KOPT-K1 (cell line): ENCODE measurements around the gene PARD3.
"Not testable (repeated sequence)": the region's sequence is repeated elsewhere in the genome, so short reads cannot be mapped to it uniquely, and the experiment has no call there.

Experiments used
- H3K27ac ChIP-seq: fragments of 200-600 bp; sonication (generic); 2 replicates; pipeline ENCODE4 v1.5.1; 2016; ENCODE audit warnings: antibody characterized with exemption, mild to moderate bottlenecking, low read depth, low read length; ENCODE audit not compliant: poor library complexity, severe bottlenecking
- H3K36me3 ChIP-seq: fragments of 200-600 bp; sonication (generic); 2 replicates; pipeline ENCODE4 v1.5.1; 2017; ENCODE audit warnings: antibody characterized with exemption, mild to moderate bottlenecking, low read length, moderate library complexity; ENCODE audit not compliant: insufficient read depth
- H3K9me3 ChIP-seq: fragments of 200-600 bp; sonication (generic); 2 replicates; pipeline ENCODE4 v1.5.1; 2017; ENCODE audit warnings: antibody characterized with exemption, low read length, mild to moderate bottlenecking; ENCODE audit not compliant: insufficient read depth, poor library complexity, severe bottlenecking

Gene PARD3

DNA sequence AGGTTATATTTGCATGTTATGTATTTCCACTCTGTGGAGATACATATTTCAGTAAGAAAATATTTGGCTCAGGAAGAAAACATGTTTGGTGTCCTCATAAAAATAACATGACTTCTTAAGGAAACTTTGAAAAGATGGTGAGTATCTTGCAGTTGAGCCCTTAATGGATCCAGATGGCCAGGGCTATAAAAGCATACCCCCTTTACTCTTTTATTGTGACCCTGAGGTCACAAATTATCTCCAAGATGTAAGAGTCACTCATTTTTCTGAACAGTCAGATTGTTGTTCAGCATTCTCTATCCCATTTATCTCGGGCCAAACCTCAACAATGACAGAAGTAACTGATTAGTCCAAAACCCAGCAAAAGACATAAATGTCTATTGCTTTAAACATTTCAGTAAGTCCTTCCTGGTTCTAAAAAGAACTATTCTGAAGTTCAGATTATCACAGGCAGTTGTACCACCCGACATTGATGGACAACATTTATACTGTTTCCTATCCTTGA is 539.4 kb downstream of the PARD3 start:
- Histone ChIP-seq H3K27ac (no peak overlapping the region), H3K9me3 (no peaks in the 10 kb centered on the region), H3K36me3 (no peaks in the 10 kb centered on the region)

DNA sequence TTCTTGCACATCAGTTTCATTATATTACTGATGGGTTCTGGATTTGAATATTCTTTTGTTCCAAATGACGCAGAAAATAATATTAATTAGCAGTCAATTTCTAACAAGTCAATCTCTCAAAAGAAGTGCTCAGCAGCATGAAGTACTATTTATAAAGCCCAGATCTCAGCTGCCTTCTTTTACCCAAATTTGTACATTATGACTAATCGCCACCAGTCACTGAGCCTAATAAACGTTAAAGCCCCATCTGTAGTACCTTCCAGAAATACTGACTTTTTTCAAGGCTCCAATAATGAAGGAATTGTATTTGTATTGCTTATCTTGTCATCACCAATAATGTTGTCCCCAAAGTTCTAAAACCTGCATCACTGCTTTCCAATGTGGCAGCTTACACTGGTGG is 540.2 kb downstream of the PARD3 start:
- no peaks in the 10 kb centered on the region for H3K9me3 ChIP-seq

DNA sequence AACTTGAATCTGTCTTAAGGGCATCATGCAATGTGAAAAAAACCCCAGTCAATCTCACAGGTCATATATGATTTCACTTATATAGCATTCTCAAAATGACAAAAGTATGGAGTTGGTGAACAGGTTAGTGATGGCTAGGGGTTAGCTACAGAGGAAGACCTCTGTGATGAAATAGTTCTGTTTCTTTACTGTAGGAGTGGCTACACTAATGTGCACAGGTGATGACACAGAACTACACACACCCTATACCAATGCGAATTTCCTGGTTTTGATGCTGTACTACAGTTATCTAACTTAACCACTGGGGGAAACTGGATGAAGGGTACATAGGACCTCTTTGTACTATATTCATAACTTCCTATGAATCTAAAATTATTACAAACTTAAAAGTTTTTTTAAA is 541.8 kb downstream of the PARD3 start:
- 0 out of 2 replicates have a peak, but pooled peaks cover 6% of the 10 kb centered on the region for H3K36me3 ChIP-seq
- no peaks in the 10 kb centered on the region for H3K9me3 ChIP-seq
- no peak overlapping the region for H3K27ac ChIP-seq

More for the DNA sequence above, 540.2 kb downstream of the PARD3 start:
- no peak overlapping the region for H3K27ac ChIP-seq
- no peaks in the 10 kb centered on the region for H3K36me3 ChIP-seq

DNA sequence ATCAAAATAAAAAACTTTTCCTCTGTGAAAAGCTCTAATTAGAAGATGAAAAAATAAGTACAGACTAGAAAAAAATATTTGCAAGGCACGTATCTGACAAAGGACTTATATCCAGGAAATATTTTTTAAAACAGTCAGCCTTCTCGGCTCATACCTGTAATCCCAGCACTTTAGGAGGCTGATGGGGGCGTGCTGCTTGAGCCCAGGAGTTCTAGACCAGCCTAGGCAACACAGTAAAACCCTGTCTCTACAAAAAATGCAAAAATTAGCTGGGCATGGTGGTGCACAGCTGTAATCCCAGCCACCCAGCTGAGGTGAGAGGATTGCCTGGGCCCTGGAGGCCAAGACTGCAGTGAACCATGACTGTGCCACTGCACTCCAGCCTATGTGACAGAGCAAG is 542.8 kb downstream of the PARD3 start:
- H3K9me3 ChIP-seq = no peaks in the 10 kb centered on the region
- 0 out of 2 replicates have a peak, but pooled peaks cover 6% of the 10 kb centered on the region for H3K36me3 ChIP-seq
- H3K27ac ChIP-seq = no peak overlapping the region

DNA sequence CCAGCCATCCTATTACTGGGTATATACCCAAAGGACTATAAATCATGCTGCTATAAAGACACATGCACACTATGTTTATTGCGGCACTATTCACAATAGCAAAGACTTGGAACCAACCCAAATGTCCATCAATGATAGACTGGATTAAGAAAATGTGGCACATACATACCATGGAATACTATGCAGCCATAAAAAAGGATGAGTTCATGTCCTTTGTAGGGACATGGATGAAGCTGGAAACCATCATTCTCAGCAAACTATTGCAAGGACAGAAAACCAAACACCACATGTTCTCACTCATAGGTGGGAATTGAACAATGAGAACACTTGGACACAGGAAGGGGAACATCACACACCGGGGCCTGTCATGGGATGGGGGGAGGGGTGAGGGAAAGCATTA is 546.7 kb downstream of the PARD3 start:
- not testable (repeated sequence) for H3K36me3 ChIP-seq, H3K9me3 ChIP-seq, H3K27ac ChIP-seq

DNA sequence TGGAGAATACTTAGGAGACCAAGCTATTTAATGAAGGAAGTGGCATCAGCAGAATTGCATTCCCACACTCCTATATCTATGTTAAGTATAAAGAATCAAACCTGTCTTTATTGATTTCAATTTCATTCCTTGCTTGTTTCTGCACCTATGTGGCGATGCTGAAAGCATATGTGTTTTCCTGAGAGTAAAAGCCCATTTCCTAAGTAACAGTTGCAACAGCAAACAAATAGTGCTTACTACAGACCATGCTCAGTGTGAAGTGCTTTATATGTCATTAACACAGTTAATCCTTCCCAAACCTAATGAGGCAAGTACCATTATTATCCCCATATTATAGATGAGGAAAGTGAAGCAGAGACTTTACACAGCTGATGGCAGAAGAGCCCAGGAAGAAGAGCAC is 552.1 kb downstream of the PARD3 start:
- H3K27ac ChIP-seq = no peak overlapping the region
- no peaks in the 10 kb centered on the region for H3K36me3 ChIP-seq
- no peaks in the 10 kb centered on the region for H3K9me3 ChIP-seq

DNA sequence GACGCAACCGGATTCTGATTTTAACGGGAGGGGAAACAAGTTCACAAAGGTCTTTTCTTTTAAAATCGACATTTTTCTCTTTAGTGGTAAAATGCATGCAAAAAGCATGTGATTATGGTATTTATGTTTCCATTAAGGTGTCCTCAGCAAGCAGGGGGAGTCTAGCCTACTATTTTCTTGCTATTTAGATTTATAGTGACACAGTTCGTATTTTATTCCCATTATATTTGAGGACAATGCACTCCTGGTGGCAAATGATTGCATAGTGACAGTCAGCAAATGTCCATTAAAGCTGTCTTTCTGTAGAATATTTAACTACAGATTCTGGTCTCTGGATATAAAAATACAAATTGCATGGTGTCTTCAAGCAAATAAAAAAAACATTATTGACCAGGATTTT is 554.2 kb downstream of the PARD3 start:
- Histone ChIP-seq H3K36me3 (no peaks in the 10 kb centered on the region), H3K9me3 (no peaks in the 10 kb centered on the region), H3K27ac (no peak overlapping the region)

DNA sequence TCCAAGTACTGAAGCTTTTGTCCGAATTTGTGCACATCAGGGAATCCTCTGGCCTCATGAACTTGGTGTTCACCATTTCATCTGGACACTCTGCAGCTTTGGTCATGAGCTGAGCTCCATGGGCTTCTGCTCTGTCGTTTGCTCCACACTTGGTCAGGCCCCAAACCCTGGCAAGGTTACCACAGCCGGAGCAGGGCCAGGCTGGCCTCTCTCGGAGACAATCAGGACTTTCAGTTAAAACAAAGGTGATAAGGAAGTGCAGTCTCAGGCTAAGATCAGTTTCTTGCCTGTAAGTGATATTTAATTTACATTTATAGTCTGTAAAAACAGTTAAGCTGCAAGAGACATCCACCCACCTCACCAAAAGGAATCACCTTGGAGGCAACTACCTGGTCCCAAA is 558.9 kb downstream of the PARD3 start:
- H3K27ac ChIP-seq = no peak overlapping the region
- H3K36me3 ChIP-seq = no peaks in the 10 kb centered on the region
- no peaks in the 10 kb centered on the region for H3K9me3 ChIP-seq

DNA sequence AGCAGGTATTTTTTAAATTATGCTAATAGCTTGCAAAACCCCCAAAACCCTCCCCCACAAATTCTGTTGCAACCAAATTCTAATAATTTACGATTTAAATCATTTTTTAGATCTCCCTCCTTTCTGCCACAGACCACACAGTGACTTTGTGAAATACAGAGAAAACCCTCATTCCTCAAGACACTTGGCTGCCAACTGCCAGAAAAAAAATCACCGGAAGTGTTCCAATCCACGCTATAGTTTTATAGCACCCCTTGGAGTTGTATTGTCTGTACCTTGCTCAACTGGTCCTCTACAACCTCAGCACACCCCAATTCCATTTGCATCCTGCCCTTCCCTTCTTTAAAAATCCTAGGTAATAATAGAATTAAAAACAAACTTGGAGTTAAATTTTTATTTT is 560.1 kb downstream of the PARD3 start:
- H3K9me3 ChIP-seq = no peaks in the 10 kb centered on the region

DNA sequence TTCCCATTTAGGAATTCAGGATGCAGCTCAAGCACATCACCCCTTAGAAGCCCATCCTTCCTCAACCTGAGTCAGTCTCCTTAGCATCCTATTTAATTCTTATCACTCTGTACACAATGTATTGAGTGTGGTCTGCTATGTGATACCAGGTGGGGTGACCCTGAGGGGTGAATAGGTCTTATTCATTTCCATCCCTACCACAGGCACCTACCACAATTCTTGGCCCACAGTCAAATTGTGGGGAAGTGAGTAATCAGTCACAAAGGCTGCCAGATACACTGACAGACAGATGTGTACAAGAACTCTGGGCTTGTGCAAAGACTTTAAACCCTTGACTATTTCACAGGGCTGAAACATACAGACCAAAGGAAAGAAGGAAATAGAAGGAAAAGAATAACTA is 560.5 kb downstream of the PARD3 start:
- Histone ChIP-seq H3K36me3 (no peaks in the 10 kb centered on the region), H3K27ac (no peak overlapping the region), H3K9me3 (no peaks in the 10 kb centered on the region)

More for the DNA sequence above, 560.1 kb downstream of the PARD3 start:
- Histone ChIP-seq H3K36me3 (no peaks in the 10 kb centered on the region), H3K27ac (no peak overlapping the region)

DNA sequence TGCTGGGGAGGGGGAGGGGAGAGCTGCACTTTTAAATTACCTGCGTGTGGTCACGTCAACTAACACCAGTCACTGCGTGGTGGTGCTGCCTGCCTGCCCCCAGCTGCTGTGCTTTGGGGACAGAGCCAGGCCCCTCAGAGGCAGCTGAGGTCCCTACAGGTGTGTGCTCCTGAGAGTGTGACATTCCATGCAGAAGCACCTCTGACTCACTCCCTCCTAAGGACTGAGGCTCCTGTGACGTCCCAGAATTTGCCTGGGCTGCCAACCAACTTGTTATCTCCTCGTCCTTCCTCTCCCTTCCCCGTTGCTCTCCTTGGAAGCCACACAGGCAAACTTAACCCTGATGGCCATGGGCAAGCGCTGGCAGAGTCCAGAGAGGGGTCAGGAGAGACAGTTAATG is 563.0 kb downstream of the PARD3 start:
- no peaks in the 10 kb centered on the region for H3K9me3 ChIP-seq
- H3K36me3 ChIP-seq = no peaks in the 10 kb centered on the region
- H3K27ac ChIP-seq = no peak overlapping the region

DNA sequence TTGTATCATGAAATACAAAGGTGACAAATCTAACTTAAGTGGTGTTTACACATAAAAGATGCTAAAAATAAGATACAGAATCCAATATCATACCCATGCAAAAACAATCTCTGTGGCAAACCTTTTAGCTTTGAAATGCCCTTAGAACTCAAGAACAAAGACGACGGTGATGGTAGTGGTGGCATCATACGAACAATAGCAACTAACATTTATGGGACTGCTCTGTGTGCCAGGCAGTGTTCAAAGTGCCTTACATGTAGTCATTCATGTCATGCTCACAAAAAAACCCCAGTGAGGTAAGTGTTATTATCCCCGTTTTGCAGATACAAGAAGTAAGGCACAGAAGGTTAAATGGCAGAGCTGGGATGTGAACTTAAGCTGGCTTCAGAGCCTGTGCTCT is 563.9 kb downstream of the PARD3 start:
- no peaks in the 10 kb centered on the region for H3K9me3 ChIP-seq
- no peak overlapping the region for H3K27ac ChIP-seq
- no peaks in the 10 kb centered on the region for H3K36me3 ChIP-seq

DNA sequence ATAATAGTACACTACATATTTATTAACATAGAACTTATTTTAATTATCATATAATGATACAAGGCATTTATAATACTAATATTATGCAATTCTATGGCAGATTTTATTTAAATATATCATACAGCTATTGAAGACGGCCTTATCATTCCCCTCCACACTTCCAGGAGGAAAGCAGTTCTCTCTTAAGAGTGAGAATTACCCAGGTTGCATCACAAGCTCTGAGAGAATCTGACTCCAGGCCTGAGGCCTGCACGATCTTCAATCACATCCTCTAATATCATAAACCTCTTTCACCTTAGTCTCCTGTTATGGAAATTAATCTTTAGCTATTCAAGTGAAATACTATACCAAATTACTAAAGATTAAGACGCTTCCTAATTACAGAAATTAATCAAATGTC is 564.4 kb downstream of the PARD3 start:
- no peak overlapping the region for H3K27ac ChIP-seq
- H3K36me3 ChIP-seq = no peaks in the 10 kb centered on the region
- no peaks in the 10 kb centered on the region for H3K9me3 ChIP-seq

DNA sequence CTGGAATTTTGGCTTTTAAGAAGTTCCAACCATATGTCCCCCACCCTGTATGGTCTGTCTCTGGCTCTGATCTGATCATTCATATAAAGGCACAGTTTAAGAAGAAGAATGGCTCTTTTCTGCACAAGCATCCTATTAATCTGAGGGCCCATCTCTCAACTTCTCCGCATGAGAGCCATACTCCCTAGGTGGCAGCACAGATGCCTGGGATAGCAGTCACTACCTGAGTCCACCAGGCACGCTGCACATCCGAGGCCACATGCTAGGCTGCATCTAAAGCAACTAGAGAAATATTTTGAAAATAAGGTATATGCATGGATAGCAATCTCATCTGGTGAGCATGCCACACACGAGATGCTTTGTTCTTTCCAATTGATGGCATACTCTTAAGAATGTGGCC is 565.5 kb downstream of the PARD3 start:
- Histone ChIP-seq H3K36me3 (no peaks in the 10 kb centered on the region), H3K9me3 (no peaks in the 10 kb centered on the region), H3K27ac (no peak overlapping the region)

DNA sequence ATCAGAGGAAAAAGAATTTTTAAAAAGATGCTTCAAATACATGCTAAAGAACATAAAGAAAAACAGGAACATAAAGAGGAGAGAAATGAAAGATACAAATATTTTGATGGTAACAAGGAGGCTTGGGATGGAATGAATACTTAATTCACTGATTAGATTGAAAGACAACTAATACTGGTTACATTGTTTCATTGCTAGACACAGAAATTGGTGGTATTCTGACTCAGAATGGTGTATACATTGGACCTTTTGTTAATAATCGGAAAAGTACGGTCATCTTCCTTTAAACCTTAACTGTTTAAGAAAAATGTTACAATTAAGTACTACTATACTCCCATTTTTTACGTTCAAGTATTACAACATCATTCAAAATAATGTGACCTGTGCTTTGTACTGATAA is 567.5 kb downstream of the PARD3 start:
- Histone ChIP-seq H3K36me3 (no peaks in the 10 kb centered on the region), H3K9me3 (no peaks in the 10 kb centered on the region), H3K27ac (no peak overlapping the region)

DNA sequence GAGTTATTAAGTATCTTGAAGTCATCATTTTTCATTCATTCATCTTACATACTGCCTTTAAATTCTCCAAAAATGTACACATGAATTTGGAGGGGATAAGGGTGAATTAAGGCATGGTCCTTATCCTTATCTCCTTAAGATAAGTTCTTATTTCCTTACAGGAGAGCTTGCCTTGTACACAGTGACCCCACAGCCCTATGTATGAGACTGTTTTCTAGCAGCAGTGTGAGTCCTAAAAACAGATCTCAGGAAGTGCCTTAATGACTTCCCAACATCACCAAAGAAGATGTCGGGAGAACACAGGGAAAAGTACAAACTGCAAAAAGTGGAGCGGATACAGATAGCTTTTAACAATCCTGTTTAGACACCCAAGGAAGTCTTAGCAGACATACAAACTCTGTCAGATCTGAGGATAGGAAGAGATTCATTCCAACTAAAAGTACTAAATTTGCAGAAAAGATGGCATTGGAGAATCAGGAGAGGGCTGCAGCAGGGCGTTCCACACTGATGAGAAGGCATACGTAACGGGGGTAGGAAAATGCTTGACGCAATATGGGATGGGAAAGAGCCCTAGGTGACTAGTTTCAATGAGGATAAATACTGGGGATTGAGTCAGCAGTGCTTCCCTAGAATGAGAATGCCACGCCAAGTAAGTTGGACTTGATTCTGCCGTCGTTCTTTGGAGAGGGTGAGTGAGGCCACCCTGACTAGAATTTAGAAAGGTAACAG is 570.2 kb downstream of the PARD3 start:
- no peaks in the 10 kb centered on the region for H3K9me3 ChIP-seq
- no peaks in the 10 kb centered on the region for H3K36me3 ChIP-seq
- no peak overlapping the region for H3K27ac ChIP-seq
